GM23248 (cell line): ENCODE measurements around the gene ZMIZ1. TPM values are rescaled to one million over a fixed set of nuclear protein-coding genes. Genes with fewer than 3 reads are reported as not detected.
A peak's percentile ranks its signal among the peaks of the same experiment; 100 is the strongest.

ENCODE experiments used
- DNase-seq: peaks from one replicate; pipeline ENCODE4 v3.0.0-alpha.2; 2015
- H2AFZ ChIP-seq: fragments of 200-600 bp; sonication (generic); 2 replicates; pipeline ENCODE4 v1.6.1; 2016; ENCODE audit warnings: antibody characterized with exemption
- H3F3A ChIP-seq: fragments of 200-600 bp; sonication (generic); 2 replicates; pipeline ENCODE4 v1.6.1; 2016; ENCODE audit warnings: mild to moderate bottlenecking, antibody characterized with exemption, mixed run types; ENCODE audit not compliant: insufficient read depth
- H3K27ac ChIP-seq: fragments of 200-600 bp; sonication (generic); 2 replicates; pipeline ENCODE4 v1.5.1; 2016; ENCODE audit warnings: mild to moderate bottlenecking
- H3K27me3 ChIP-seq: fragments of 200-600 bp; sonication (generic); replicated peaks from 2 replicates; pipeline ENCODE4 v1.6.1; 2016; ENCODE audit warnings: mild to moderate bottlenecking; ENCODE audit not compliant: insufficient read depth
- H3K36me3 ChIP-seq: fragments of 200-600 bp; sonication (generic); 2 replicates; pipeline ENCODE4 v1.6.1; 2016; ENCODE audit warnings: low read depth, mild to moderate bottlenecking
- H3K4me1 ChIP-seq: fragments of 200-600 bp; sonication (generic); 2 replicates; pipeline ENCODE4 v1.6.1; 2016; ENCODE audit warnings: mild to moderate bottlenecking; ENCODE audit not compliant: insufficient read depth
- H3K4me2 ChIP-seq: fragments of 200-600 bp; sonication (generic); one replicate; pipeline ENCODE4 v1.6.1; 2016; ENCODE audit warnings: mild to moderate bottlenecking; ENCODE audit not compliant: unreplicated experiment
- H3K4me3 ChIP-seq: fragments of 200-600 bp; sonication (generic); 2 replicates; pipeline ENCODE4 v1.5.1; 2016; ENCODE audit warnings: mild to moderate bottlenecking
- H3K79me2 ChIP-seq: fragments of 200-600 bp; sonication (generic); 2 replicates; pipeline ENCODE4 v1.6.1; 2016; ENCODE audit warnings: mild to moderate bottlenecking; ENCODE audit not compliant: insufficient read depth
- H3K9ac ChIP-seq: fragments of 200-600 bp; sonication (generic); 2 replicates; pipeline ENCODE4 v1.6.1; 2016; ENCODE audit warnings: mild to moderate bottlenecking
- H3K9me2 ChIP-seq: fragments of 200-600 bp; sonication (generic); 2 replicates; pipeline ENCODE4 v1.6.1; 2016; ENCODE audit warnings: mixed run types, mild to moderate bottlenecking, moderate library complexity; ENCODE audit not compliant: insufficient read depth
- H3K9me3 ChIP-seq: fragments of 200-600 bp; sonication (generic); one replicate; pipeline ENCODE4 v1.6.1; 2017; ENCODE audit warnings: low read depth
- H4K20me1 ChIP-seq: fragments of 200-600 bp; sonication (generic); 2 replicates; pipeline ENCODE4 v1.6.0; 2016; ENCODE audit not compliant: insufficient read depth
- EZH2 ChIP-seq: fragments of 200-600 bp; sonication (generic); IDR thresholded peaks from 2 replicates; pipeline ENCODE4 v1.6.1; 2018; ENCODE audit warnings: antibody characterized with exemption, mild to moderate bottlenecking; ENCODE audit not compliant: insufficient read depth, poor library complexity, severe bottlenecking
- EZH2phosphoT487 ChIP-seq: fragments of 200-600 bp; sonication (generic); IDR thresholded peaks from 2 replicates; pipeline ENCODE4 v1.6.1; 2018; ENCODE audit warnings: antibody characterized with exemption, moderate library complexity, mild to moderate bottlenecking, low read depth; ENCODE audit not compliant: insufficient read depth
- WGBS, 2 experiments: methylation state at CpG; one replicate each; pipeline ENCODE4 v1.1.6; 2015 to 2017; ENCODE audit warnings: low lambda C conversion rate in 2 of 2, low coverage in 1 of 2; ENCODE audit errors: missing lambda C conversion rate in 2 of 2; 5-methylcytosine and 5-hydroxymethylcytosine counted together
- in situ Hi-C: fragments of 300-500 bp; cut with MboI; formaldehyde crosslinking; loops from 2 replicates; pipeline ENCODE4 v1.15.0; 2020
- polyA plus RNA-seq: library from polyadenylated mRNA; unstranded; fragments of >200 nt; fragmentation: Nextera tagmentation; extraction: Ambion mirVana; gene quantifications from 2 replicates; pipeline ENCODE4 v1.2.1, GENCODE V29; 2016
- total RNA-seq: library from RNA; depleted of rRNA; stranded (reverse); fragments of >200 nt; shearing (Covaris generic); gene quantifications from 2 replicates; pipeline ENCODE4 v1.2.3, GENCODE V29; 2014

ZMIZ1 gene
- total and polyA plus RNA-seq, 2 experiments from 2014 or later: 21.9 to 28.4 TPM

- DNase-seq: peak; percentile 39
- Histone ChIP-seq H3K4me3 (peak overlapping the region; percentile 54), H3F3A (peaks cover 60% of the 10 kb centered on the region), H3K9me3 (no peaks in the 10 kb centered on the region), H3K27me3 (no peaks in the 10 kb centered on the region), H3K9me2 (no peaks in the 10 kb centered on the region), H3K4me2 (peak overlapping the region; percentile 77), H3K79me2 (peaks cover 98% of the 10 kb centered on the region), H3K9ac (peak overlapping the region; percentile 80), H4K20me1 (peaks cover 8% of the 10 kb centered on the region; the same call in 1 of the 2 replicates), H3K27ac (peak overlapping the region; percentile 97), H3K4me1 (peaks cover 63% of the 10 kb centered on the region), H2AFZ (no peak overlapping the region), H3K36me3 (no peaks in the 10 kb centered on the region)
- 17 to 19% methylated on average over 9 of the region's 9 CpGs for WGBS, 2 experiments
- TF ChIP-seq EZH2 (no peak), EZH2phosphoT487 (no peak)
- in situ Hi-C loops: no loop called here
Observed at GRCh38 chr10:79113827-79114226, 45.1 kb downstream of the ZMIZ1 start.

GRCh38 chr10:79115302-79115701 is 46.5 kb downstream of the ZMIZ1 start:
- Histone ChIP-seq H3K4me2 (no peak overlapping the region), H3K4me3 (no peak overlapping the region), H3K36me3 (peaks cover 10% of the 10 kb centered on the region; the same call in 1 of the 2 replicates), H3K9me3 (no peaks in the 10 kb centered on the region), H2AFZ (no peak overlapping the region), H4K20me1 (peaks cover 8% of the 10 kb centered on the region; the same call in 1 of the 2 replicates), H3K79me2 (peaks cover 98% of the 10 kb centered on the region), H3K27ac (peak overlapping the region; percentile 97), H3K4me1 (peaks cover 63% of the 10 kb centered on the region), H3K9ac (peak overlapping the region; percentile 80; the same call in 1 of the 2 replicates), H3F3A (peaks cover 60% of the 10 kb centered on the region), H3K27me3 (no peaks in the 10 kb centered on the region), H3K9me2 (no peaks in the 10 kb centered on the region)
- in situ Hi-C loops: no loop called here
- no peak for TF ChIP-seq EZH2phosphoT487
- TF ChIP-seq EZH2: no peak
- DNase-seq: no peak
- WGBS, 2 experiments: 88 to 92% methylated on average over 4 of the region's 4 CpGs

- TF ChIP-seq EZH2phosphoT487 (no peak), EZH2 (no peak)
- Histone ChIP-seq H3K4me1 (peaks cover 57% of the 10 kb centered on the region), H4K20me1 (0 out of 2 replicates have a peak, but pooled peaks cover under 1% of the 10 kb centered on the region), H3K4me2 (no peak overlapping the region), H3K9me3 (no peaks in the 10 kb centered on the region), H3F3A (peaks cover 55% of the 10 kb centered on the region), H3K36me3 (peaks cover 20% of the 10 kb centered on the region; the same call in 1 of the 2 replicates), H3K9ac (peak overlapping the region; percentile 20; the same call in 1 of the 2 replicates), H3K9me2 (no peaks in the 10 kb centered on the region), H3K4me3 (no peak overlapping the region), H2AFZ (no peak overlapping the region), H3K27ac (peak overlapping the region; percentile 50), H3K79me2 (peaks cover 98% of the 10 kb centered on the region), H3K27me3 (no peaks in the 10 kb centered on the region)
- 56 to 59% methylated on average over 4 of the region's 4 CpGs for WGBS, 2 experiments
- in situ Hi-C loops: no loop called here
- no peak for DNase-seq
Observed at GRCh38 chr10:79116368-79116767, 47.6 kb downstream of the ZMIZ1 start.

GRCh38 chr10:79116801-79117723 is 48.3 kb downstream of the ZMIZ1 start:
- peaks cover 98% of the 10 kb centered on the region for H3K79me2 ChIP-seq
- 62 to 65% methylated on average over 12 of the region's 12 CpGs for WGBS, 2 experiments
- H3K9me2 ChIP-seq: no peaks in the 10 kb centered on the region
- H3K9ac ChIP-seq: peak overlapping the region; percentile 20; the same call in 1 of the 2 replicates
- no peak overlapping the region for H2AFZ ChIP-seq
- peak; percentile 70 for DNase-seq
- no peaks in the 10 kb centered on the region for H3K9me3 ChIP-seq
- no peak overlapping the region for H3K4me2 ChIP-seq
- peaks cover 49% of the 10 kb centered on the region for H3F3A ChIP-seq
- TF ChIP-seq EZH2 (no peak), EZH2phosphoT487 (no peak)
- H3K36me3 ChIP-seq: peaks cover 22% of the 10 kb centered on the region; the same call in 1 of the 2 replicates
- no peaks in the 10 kb centered on the region for H3K27me3 ChIP-seq
- H3K4me1 ChIP-seq: peaks cover 50% of the 10 kb centered on the region
- peak overlapping the region; percentile 50 for H3K27ac ChIP-seq
- no peaks in the 10 kb centered on the region for H4K20me1 ChIP-seq
- H3K4me3 ChIP-seq: no peak overlapping the region
- in situ Hi-C loops: no loop called here
